Omental fat pad (tissue), 4 donors: Measurements from ENCODE around the gene PCP4. TPM values are rescaled to one million over a fixed set of nuclear protein-coding genes. Genes with fewer than 3 reads are reported as not detected.

Experiments
- ATAC-seq: fragments of 150-250 bp; one replicate; pipeline ENCODE4 v1.9.1; 2016; ENCODE audit warnings: mild to moderate bottlenecking, moderate library complexity; ENCODE audit not compliant: low FRiP score
- DNase-seq: peaks from one replicate; pipeline ENCODE4 v3.0.0-alpha.2; 2019; ENCODE audit warnings: low spot score
- CTCF ChIP-seq, 3 donors: fragments of 450-650 bp; IDR thresholded peaks; one replicate each; pipeline ENCODE4 v1.5.1; 2016 to 2017; ENCODE audit warnings: antibody characterized with exemption in 3 of 3, mild to moderate bottlenecking in 3 of 3, moderate library complexity in 2 of 3
- total RNA-seq, 4 donors: library from RNA; depleted of rRNA; stranded (reverse); fragments of >200 nt; gene quantifications; one replicate each; pipeline ENCODE4 v1.1.0, GENCODE V29; 2016

Gene PCP4
- total RNA-seq, 4 donors from 2014 or later: 2.7 to 5.1 (median 4.0) TPM; not detected in 1

- ATAC-seq: no peak
- no peak for DNase-seq
- TF ChIP-seq CTCF (IDR thresholded peaks at IDR 0.05): no peak
Observed at GRCh38 chr21:39860600-39860999, 6.6 kb upstream of the PCP4 start.

- ATAC-seq (no peak), DNase-seq (no peak)
- TF ChIP-seq CTCF (IDR thresholded peaks at IDR 0.05): no peak
Observed at GRCh38 chr21:39863111-39863510, 4.1 kb upstream of the PCP4 start.

GRCh38 chr21:39866093-39866492 lies 1.1 kb upstream of the PCP4 start:
- no peak for ATAC-seq
- DNase-seq: no peak
- no peak for TF ChIP-seq CTCF (IDR thresholded peaks at IDR 0.05)

- DNase-seq (no peak), ATAC-seq (no peak)
- TF ChIP-seq CTCF (IDR thresholded peaks at IDR 0.05): no peak
Observed at GRCh38 chr21:39869141-39869818, 2.0 kb downstream of the PCP4 start.

- ATAC-seq (no peak), DNase-seq (no peak)
Observed at GRCh38 chr21:39873687-39874086, 6.4 kb downstream of the PCP4 start.

GRCh38 chr21:39874206-39874605 lies 7.0 kb downstream of the PCP4 start:
- ATAC-seq (no peak), DNase-seq (no peak)
- no peak for TF ChIP-seq CTCF (IDR thresholded peaks at IDR 0.05)

More at GRCh38 chr21:39873687-39874086, 6.4 kb downstream of the PCP4 start:
- no peak for TF ChIP-seq CTCF (IDR thresholded peaks at IDR 0.05)

GRCh38 chr21:39874759-39875158 lies 7.5 kb downstream of the PCP4 start:
- no peak for TF ChIP-seq CTCF (IDR thresholded peaks at IDR 0.05)
- ATAC-seq (no peak), DNase-seq (no peak)
